ENCODE results near the gene ADAM10.

Gene ADAM10

GRCh38 chr15:58555162-58556027 is 194.1 kb downstream of the ADAM10 start:
- in situ Hi-C loops (cut with HindIII; ENCODE audit: low sequenced_read_pairs): no loop called here

DNA sequence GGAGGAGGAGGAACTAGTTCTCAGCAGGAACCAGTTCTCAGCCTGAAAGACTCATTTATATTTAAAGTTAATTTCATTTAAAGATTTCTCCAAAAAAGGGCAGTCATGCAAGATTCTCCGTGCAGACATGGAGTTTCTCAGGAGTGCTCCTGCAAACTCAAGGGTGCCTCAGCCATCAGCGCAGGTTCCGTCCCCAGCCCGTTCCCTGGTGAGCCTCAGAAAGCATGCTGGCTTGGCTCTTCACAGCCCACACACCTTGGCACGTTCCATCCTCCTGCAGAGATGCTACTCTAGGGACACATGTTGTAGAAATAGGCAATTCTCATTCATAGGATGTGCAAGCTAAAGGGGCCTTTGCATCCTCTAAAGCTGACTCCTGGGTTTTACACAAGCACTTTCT is 194.7 kb downstream of the ADAM10 start:
- in situ Hi-C loops (cut with HindIII; ENCODE audit: low sequenced_read_pairs): no loop called here

GRCh38 chr15:58553365-58553918 is 196.1 kb downstream of the ADAM10 start:
- in situ Hi-C loops (cut with HindIII; ENCODE audit: low sequenced_read_pairs): no loop called here

DNA sequence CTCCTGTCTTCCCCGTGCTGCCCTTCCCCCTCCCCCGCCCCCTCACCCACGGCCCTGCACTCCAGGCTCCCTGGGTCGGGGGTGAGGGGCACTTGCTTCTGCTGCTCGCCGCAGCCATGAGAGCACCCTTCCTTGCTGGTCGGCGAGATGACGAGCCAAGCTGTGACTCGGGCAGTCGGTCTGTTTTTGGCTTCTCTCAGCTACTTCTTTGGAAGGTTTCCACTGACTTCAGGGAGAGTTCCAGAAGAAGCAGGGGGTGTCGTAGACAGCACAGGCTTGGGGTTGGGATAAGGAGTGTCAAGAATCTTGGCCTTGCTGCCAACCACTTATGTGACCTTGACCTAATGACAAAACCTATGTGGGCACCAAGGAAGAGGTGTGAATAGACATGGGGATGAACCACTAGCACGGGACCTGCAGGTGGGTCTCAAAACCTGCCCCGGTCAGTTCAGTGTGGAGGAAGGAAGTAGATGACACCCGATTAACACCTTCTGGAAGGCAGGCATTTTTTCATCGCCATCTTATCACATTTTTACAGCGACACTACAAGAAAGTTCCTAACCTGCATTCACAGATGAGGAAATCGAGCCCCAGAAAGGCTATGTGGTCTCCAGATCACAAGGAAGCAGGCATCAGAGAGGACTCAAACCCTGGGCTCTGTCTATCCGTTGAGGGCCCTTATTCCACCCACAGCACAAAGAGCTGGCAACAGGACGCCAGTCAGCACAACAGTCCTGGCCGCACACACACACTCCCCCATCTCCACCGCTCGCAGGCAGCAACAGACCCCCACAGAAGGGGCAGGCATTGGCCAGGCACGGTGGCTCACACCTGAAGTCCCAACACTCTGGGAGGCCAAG is 196.8 kb downstream of the ADAM10 start:
- in situ Hi-C loops (cut with HindIII; ENCODE audit: low sequenced_read_pairs): no loop called here

- in situ Hi-C loops (cut with HindIII; ENCODE audit: low sequenced_read_pairs): no loop called here
These were observed 197.6 kb downstream of the ADAM10 start for GRCh38 chr15:58551764-58552504.

DNA sequence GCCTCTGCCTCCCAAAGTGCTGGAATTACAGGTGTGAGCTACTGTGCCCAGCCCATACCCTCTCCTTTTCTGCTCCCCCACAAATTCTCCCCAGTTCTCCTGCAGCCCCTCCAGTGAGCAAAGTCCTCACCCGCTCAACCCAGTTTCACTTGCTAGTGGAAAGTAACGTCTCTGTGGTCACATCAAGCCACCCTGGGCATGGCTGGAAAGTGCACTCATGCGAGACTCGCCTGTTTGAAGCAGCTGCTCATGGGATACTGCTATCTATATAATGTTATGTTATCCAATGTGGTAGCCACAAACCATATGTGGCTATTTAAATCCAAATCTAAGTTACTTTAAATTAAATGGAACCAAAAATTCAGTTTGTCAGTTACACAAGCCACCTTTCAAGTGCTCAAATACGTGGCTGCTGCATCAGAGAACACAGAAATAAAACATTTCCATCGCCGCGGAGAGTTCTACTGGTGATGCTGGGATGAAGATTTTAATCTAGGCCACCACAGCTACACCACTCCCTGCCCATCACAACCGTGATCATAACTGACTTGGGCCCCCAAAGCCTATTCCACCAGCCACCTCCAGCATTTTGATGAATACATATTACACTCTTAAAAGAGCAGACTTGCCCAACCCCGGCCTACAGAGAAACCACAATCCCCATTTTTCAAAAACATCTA is 198.3 kb downstream of the ADAM10 start:
- in situ Hi-C loops (cut with HindIII; ENCODE audit: low sequenced_read_pairs): no loop called here

DNA sequence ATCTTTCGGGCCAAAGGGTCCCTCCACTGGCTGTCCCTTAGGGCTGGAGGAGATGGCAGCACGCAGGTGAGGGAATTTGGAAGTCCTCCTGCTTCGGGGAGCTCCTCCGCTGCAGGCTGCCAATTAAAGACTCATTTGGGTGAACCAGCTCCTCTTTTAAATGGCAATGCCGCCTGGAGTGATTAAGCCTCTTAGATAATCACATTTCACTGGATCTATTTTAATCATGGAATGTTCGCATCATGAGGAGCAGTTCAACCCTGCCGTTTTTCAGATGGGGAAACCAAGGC is 199.8 kb downstream of the ADAM10 start:
- in situ Hi-C loops (cut with HindIII; ENCODE audit: low sequenced_read_pairs): no loop called here

DNA sequence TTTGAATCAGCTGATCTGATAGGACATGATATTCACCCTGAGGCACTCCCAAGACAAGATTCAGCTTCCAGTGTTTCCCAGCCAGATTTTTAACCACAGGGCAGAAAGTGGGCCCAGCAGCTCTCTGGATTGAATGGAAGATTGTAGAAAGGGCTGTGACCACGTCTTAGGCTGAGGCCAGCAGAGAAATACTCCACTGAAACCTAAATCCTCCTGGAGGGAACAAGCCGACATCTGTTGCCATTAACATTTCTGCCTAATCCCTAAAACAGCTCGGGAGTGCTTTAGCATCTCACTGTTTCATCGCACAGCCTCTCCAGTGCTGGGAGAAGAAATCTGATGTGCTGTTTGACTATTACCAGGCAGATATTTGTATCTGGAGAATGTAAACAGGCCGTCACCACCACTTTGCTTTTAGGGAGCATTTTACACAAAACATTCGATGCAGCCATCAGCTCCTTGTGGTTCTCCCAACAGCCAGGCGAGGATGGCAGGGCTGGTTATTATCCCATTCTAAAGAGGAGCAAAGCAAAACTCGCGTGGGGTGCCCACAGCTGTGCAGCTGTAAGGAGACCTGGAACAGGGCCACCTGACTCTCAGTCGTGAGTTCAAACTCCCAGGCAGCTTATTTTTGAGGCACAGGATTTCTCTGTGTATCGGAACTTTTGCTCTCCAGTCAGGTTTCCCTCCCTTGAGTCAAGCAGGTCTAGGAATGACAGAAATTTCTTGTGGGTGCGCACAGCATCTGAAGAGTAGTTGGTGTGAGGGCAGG is 200.3 kb downstream of the ADAM10 start:
- in situ Hi-C loops (cut with HindIII; ENCODE audit: low sequenced_read_pairs): no loop called here

DNA sequence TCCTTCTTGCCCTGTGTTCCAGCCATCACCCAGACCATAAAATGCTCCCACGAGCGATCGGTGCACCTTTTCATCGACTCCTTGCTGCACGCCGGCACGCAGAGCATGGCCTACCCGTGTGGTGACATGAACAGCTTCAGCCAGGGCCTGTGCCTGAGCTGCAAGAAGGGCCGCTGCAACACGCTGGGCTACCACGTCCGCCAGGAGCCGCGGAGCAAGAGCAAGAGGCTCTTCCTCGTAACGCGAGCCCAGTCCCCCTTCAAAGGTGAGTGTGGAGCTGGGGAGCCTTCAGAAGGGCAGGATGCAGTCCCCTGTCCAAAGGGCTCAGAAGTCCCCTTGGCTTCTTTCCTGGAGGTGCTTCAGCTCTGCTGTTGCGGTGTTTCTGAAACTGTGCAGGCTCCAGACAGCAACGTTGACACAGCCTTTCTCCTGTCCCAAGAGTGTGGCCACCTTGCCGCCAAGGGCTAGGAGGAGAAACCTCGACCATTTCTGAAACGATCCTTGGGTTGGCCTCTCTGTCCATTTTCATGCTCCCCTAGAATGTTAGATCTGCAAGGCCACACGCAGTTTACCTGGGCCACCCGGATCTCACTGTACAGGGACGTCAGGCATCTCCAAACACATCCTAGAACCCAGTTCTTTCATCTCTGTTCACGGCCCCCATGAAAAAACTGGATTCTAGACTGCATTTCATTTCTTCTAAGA is 201.0 kb downstream of the ADAM10 start:
- in situ Hi-C loops (cut with HindIII; ENCODE audit: low sequenced_read_pairs): no loop called here

- in situ Hi-C loops (cut with HindIII; ENCODE audit: low sequenced_read_pairs): no loop called here
These were observed 201.7 kb downstream of the ADAM10 start for GRCh38 chr15:58547628-58548307.

DNA sequence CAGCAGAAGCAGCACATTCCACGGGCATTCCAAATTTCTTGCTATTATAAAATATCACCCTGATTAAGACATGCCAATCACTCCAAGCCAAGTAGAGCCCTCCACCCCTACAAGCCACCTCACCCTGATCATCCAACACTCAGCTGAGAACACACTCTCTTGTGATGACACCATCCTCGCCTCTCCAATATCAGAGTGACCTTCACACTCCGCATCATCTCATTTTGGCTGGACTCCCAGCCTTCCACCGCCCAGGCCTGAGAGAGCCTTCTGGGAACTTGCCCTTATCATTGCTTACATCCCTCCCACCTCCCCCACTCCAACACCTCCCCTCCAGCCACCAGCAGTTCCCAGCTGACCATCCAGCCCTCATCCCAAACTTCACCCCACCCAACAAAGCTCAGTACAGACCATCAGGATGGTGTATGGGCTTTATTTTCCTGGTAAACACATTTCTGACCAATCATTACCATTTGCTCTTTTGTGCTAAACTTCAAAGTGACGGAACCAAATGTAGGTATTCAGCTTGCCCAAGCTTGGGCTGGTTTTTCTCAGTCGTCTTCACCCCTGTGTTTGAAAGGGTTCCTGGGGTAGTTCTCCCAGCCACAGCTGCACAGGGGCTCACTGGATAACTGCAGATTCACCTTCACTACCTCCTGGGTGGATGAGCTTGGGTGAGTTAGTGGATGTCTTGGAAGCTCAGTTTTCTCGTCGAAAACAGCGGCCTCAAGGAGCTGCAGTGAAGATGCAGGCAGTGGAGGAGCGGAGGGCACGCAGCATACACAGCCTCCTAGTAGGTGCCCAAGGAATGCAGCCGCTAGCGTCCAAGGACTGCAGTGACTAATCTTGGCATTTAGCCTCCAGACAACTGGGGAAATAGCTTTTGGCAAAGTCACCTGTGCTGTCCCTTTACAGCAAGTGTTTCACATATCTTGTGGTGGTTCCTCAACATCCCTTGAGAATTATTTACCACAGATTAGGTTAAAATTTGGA is 202.6 kb downstream of the ADAM10 start:
- in situ Hi-C loops (cut with HindIII; ENCODE audit: low sequenced_read_pairs): no loop called here

DNA sequence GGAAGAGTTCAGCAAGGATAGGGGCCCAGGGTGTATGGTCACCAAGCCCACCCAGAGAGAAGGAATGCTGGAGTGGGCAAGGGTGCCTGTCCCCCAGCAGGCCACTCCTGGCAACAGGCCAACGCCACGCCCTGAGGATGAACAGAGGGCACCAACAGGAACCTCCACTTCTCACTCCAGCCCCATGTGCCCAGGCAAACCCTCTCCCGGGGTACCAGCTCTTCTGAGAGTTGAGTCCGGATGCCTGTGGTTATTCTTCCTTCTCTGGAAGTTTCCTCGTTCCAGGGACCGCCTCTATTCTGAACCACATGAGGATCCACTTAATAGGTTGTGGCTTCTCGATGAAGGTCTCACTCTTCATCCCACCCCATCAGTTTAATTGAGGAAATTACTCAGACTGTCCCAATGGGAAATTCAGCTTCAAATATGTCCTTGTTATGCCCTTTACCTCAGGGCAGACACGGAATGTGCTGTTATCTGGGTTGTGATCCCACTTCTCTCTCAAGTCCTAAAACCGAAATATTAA is 203.4 kb downstream of the ADAM10 start:
- in situ Hi-C loops (cut with HindIII; ENCODE audit: low sequenced_read_pairs): no loop called here

- in situ Hi-C loops (cut with HindIII; ENCODE audit: low sequenced_read_pairs): no loop called here
These were observed 204.0 kb downstream of the ADAM10 start for GRCh38 chr15:58545307-58546065.

DNA sequence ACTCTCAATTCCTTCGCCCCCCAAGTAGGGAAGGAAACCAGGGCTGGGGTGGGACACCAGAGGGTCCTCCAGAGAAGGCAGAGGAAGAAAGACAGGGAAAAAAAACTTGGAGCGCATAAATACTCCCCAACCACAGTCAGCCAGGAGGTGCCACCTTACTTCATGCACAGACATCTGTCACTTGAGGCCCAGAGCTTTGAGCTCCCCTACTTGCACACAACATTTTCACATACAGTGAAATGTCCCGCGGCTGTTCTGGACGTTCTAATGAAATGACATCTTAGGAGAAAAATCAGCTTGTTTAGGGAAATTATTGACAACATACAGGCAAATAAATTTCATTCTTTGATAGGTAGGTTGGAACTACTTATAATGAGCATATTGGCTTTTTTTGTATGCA is 204.8 kb downstream of the ADAM10 start:
- in situ Hi-C loops (cut with HindIII; ENCODE audit: low sequenced_read_pairs): no loop called here

DNA sequence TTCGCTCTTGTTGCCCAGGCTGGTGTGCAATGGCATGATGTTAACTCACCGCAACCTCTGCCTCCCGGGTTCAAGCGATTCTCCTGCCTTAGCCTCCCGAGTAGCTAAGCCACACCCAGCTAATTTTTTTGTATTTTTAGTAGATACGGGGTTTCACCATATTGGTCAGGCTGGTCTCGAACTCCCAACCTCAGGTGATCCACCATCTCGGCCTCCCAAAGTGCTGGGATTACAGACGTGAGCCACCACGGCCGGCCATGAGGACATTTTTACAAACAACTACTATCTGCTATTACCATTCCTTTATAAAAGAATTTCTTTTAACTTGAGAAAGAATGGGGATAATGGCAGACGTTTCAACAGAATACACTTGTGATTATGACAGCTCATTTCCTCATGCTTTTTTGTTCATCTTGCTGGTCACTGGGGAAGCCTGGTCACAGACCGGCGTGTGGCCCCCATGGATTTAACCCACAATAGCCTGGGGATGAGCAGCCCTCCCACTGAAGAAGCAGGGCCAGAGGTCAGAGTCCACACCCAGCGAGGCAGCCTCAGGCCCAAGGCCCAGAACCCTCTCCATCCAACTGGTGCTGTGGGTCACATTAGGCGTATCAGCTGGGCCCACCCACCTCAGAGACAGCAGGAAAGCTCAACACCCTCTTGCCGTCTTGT is 205.7 kb downstream of the ADAM10 start:
- in situ Hi-C loops (cut with HindIII; ENCODE audit: low sequenced_read_pairs): no loop called here

Measured in endothelial cell of hepatic sinusoid (primary cell).